ENCODE results near the gene USP20.
"Not testable (repeated sequence)": the region's sequence is repeated elsewhere in the genome, so short reads cannot be mapped to it uniquely, and the experiment has no call there.

USP20 gene

DNA sequence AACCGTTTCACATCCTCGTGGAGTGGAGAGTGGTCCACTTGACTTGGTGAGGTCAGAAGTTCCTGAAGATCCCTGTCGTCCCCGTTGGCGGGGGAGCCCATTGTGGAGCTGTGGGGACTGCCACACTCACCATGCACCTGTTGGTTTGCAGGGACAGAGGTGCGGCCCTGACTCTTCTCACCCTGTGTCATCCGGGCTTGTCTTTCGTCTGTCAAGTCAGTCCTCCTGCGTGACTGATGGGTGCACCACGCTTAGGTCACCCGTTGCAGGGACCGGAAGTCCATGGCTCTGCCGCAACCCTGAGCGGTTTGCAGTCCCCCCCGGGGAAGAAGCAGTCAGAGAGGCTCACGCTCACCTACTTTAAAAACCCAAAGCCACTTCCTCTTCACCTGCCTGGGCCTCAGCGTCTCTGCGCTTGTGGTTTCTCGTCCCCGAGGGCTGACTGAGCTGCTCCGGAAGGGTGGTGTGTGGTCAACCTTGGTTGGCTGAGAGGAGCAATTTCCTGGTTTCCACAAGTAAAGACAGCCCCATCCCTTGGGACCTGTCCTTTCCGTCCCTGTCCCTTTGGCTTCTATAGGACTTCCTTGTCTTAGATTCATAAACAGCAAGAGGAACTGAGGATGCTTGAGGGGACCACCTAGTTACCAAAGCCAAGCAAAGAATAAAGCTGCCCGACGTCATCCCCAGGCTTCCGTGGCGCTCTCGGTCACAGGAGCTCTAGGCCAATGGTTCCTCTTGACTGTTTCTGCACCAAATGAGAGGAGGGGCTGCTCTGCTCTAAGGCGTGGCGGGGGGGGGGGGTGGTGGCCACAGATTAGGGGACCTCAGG, 53.2 kb downstream of the USP20 start:
- peak; percentile 97 for FAIRE-seq
- TF ChIP-seq TAF1 (IDR thresholded peaks at IDR 0.05; ENCODE audit: borderline replicate concordance, low read depth, low read length), result peak; percentile 68; the same call in 1 of the 2 replicates
- TF ChIP-seq POLR2A (IDR thresholded peaks at IDR 0.05; ENCODE audit: low read depth, low read length), result peak; percentile 91
- peak; percentile 99 for TF ChIP-seq POLR2AphosphoS5 (IDR thresholded peaks at IDR 0.05; ENCODE audit: low read depth, low read length)
- DNase-seq (ENCODE audit: insufficient read length), result peak; percentile 66

DNA sequence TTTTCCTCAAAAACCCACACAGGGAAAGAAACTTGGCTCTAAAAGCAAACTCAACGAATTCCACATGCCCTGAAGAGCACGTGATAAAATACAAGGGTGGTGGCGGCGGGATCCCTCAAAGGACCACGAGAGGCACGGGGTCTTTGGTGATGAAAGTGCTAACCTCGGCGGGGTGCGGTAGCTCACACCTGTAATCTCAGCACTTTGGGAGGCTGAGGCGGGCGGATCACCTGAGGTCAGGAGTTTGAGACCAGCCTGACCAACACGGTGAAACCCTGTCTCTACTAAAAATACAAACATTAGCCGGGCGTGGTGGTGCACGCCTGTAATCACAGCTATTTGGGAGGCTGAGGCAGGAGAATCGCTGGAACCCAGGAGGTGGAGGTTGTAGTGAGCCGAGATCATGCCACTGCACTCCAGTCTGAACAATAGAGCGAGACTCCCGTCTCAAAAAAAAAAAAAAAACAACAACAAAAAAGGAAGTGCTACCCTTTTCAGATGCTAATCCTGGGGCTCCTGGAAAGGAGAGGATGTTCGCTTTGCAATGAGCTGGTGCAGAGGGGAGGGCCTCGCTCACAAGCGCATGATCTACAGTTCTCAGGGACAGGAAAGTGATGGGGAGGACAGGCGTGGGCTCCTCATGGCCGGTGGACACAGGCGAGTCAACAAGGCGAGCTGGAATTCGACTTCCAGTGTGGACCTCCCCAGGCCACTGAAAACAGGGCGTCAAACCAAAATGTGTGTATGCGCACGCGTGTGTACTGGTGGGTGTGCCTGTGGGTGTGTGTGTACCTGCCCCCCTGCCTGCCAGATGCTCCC, 54.1 kb downstream of the USP20 start:
- DNase-seq (ENCODE audit: insufficient read length) (no peak), FAIRE-seq (no peak)
- TF ChIP-seq TAF1 (IDR thresholded peaks at IDR 0.05; ENCODE audit: borderline replicate concordance, low read depth, low read length), result no peak

DNA sequence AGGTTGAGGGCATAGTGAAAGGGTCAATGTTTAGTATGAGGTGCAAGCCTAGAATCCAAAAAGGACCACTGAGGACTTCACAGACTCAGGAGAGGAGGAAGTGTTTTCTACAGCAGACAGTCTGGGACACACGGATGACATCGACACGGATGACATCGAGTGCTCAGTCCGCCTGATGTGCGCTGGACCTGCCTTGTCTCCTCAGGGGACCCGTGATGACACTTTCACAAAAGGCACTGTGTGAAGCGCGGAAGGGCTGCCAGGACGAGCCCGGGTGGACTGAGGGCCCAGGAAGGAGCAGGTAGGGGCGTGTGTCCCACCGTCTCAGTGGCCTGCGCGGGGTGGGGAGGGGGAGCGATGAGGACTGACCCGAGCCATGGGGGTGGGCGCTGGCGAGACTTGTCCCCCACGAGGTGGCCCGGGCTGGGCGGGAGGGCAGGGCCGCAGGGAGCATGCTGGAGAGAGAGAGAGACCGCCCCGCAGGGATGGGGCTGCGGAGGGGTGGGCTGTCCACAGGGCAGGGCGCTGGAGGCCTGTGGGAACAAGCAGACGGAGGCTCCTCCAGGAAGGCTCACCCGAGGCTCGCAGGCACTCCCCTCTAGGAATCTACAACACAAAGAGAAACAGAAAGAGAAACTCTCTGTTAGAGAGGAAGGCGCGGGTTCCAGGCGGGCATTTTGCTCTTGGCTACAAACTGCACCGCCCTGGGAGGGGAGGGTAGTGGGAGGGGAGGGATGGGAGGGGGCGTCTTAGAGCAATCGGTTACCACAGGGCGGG, 54.9 kb downstream of the USP20 start:
- no peak for FAIRE-seq
- DNase-seq (ENCODE audit: insufficient read length), result no peak
- TF ChIP-seq POLR2AphosphoS5 (IDR thresholded peaks at IDR 0.05; ENCODE audit: low read depth, low read length) (peak; percentile 83), TAF1 (IDR thresholded peaks at IDR 0.05; ENCODE audit: borderline replicate concordance, low read depth, low read length) (no peak), POLR2A (IDR thresholded peaks at IDR 0.05; ENCODE audit: low read depth, low read length) (peak; percentile 72)

DNA sequence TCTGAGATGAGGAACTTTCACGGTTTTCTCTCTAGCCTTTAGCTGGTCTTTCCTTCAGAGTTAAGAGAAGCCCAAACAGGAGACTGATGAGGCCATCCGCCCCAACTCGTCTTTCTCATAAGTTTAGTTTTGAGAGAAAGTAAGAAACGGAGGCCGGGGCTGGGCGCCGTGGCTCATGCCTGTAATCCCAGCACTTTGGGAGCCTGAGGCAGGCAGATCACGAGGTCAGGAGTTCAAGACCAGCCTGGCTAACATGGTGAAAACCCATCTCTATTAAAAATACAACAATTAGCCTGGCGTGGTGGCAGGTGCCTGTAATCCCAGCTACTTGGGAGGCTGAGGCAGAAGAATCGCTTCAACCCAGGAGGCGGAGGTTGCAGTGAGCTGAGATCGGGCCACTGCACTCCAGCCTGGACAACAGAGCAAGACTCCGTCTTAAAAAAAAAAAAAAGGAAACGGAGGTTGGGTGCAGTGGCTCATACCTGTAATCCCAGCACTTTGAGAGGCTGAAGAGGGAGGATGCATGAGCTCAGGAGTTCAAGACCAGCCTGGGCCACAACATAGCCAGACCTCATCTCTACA, 55.6 kb downstream of the USP20 start:
- not testable (repeated sequence) for DNase-seq (ENCODE audit: insufficient read length); FAIRE-seq
- TF ChIP-seq POLR2A (IDR thresholded peaks at IDR 0.05; ENCODE audit: low read depth, low read length), result 0 out of 2 replicates have a peak, but pooled peaks have one; percentile 28

DNA sequence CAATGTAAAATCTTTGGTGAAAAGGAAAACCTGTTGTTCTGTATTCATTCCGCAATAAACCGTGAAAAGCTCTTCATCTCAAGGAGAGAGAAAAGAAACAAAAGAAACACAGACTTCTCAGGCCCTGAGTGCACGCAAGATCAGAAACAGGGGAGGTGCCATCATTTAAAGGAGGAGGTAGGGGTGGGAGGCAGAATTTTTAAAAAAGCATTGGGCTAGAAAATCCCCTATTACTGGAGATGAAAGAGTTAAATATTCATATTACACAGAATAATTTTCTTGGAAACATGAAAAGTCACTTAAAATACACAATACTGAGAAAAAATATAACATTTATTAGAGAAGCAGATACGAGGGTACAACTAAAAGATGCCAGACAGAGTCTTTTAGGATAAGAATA, 56.3 kb downstream of the USP20 start:
- no peak for DNase-seq (ENCODE audit: insufficient read length)
- TF ChIP-seq POLR2A (IDR thresholded peaks at IDR 0.05; ENCODE audit: low read depth, low read length) (no peak), TAF1 (IDR thresholded peaks at IDR 0.05; ENCODE audit: borderline replicate concordance, low read depth, low read length) (no peak), POLR2AphosphoS5 (IDR thresholded peaks at IDR 0.05; ENCODE audit: low read depth, low read length) (no peak)
- FAIRE-seq, result no peak

DNA sequence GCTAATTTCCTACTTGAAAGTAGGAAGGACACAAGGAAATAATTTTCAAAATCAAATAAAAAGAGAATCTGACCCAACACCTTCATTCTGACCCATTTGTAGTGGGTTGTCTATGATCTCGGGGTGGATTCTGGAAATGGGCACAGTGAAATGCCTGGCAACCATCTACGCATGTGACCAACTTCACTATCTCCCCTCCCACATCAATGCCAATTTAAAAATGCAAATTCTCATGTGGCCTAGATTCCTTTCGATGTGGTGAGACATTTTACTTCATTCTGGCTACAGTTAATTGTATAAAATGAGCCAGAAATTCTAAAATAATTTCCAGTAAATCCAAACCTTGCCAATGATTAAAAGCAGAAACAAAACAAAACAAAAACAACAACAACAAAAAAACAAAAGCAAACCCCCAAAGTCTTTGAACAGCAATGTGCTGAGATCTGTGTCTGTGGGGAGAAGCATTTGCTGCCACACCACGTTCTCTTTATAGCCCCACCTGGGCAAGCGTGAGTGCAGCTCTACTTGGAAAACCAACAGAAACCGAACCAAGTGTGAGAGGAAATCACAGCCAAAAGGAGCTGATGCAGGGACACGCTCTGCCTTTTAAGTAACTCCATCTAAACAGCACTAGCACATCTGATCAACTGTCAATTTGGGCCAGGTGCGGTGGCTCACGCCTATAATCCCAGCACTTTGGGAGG, 59.0 kb downstream of the USP20 start:
- TF ChIP-seq TAF1 (IDR thresholded peaks at IDR 0.05; ENCODE audit: borderline replicate concordance, low read depth, low read length) (no peak), POLR2AphosphoS5 (IDR thresholded peaks at IDR 0.05; ENCODE audit: low read depth, low read length) (0 out of 2 replicates have a peak, but pooled peaks have one; percentile 39), POLR2A (IDR thresholded peaks at IDR 0.05; ENCODE audit: low read depth, low read length) (no peak)
- DNase-seq (ENCODE audit: insufficient read length) (no peak), FAIRE-seq (no peak)

DNA sequence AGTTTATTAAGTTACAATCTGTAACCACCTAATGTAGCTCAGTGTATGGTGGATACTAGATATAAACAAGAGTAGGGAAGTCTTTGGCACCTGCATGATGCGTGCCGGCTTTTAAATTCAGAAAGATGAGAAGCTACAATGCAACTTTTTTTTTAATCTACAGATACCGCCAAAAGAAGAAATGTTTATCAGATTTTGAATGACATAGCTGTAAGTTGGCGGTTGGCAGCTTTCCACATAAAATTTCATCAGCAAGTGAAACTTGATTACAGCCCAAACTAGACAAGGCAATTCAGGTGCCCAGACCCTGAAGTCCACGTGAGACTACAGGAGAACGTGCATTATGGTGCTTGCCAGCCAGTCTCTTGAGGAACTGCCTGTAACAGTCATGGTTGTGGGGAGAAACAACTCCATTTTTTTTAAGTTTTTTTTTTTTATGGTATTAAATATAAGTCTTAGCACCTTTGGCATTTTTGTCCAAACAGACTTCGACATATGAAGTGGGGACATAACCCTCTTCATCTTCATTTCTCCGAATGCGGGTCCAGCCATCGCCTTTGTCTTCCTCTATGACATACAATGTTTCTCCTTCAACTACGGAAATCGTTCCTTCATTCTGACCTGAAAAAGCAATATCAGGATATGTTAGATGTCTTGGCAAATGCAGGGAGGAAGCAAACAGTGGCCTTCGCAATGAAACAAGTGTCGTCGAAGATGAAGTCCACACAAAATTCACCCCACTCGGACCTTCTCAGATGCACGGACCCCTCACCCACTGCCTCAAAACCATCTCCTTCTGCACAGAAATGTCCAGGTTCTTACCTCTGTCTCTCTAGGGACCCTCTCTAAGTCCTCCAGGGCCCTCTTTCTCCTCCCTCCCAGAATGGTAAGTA, 60.4 kb downstream of the USP20 start:
- DNase-seq (ENCODE audit: insufficient read length) (no peak), FAIRE-seq (no peak)
- TF ChIP-seq POLR2AphosphoS5 (IDR thresholded peaks at IDR 0.05; ENCODE audit: low read depth, low read length), result peak; percentile 67
- TF ChIP-seq POLR2A (IDR thresholded peaks at IDR 0.05; ENCODE audit: low read depth, low read length), result no peak; the same call in 1 of the 2 replicates
- TF ChIP-seq TAF1 (IDR thresholded peaks at IDR 0.05; ENCODE audit: borderline replicate concordance, low read depth, low read length), result no peak

DNA sequence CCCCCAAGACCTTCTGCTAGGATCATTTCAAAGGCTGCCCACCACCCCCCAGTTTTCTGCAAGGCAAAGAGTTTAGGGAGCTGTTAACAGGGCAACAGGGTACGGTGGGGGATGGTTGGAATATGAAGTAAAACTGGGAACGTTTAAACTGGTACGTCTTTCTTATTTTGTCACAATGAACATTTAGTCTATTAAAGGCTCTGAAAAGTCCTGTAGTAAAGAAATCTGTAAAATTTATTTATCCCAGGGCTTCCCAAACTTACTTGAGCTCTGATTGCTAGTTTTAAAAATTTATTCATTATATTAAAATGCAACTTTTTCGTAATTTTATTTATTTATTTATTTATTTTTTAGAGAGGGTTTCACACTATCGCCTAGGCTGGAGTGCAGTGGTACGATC, 62.0 kb downstream of the USP20 start:
- DNase-seq (ENCODE audit: insufficient read length) (no peak), FAIRE-seq (no peak)
- TF ChIP-seq POLR2AphosphoS5 (IDR thresholded peaks at IDR 0.05; ENCODE audit: low read depth, low read length), result no peak
- no peak for TF ChIP-seq TAF1 (IDR thresholded peaks at IDR 0.05; ENCODE audit: borderline replicate concordance, low read depth, low read length)
- TF ChIP-seq POLR2A (IDR thresholded peaks at IDR 0.05; ENCODE audit: low read depth, low read length), result no peak

DNA sequence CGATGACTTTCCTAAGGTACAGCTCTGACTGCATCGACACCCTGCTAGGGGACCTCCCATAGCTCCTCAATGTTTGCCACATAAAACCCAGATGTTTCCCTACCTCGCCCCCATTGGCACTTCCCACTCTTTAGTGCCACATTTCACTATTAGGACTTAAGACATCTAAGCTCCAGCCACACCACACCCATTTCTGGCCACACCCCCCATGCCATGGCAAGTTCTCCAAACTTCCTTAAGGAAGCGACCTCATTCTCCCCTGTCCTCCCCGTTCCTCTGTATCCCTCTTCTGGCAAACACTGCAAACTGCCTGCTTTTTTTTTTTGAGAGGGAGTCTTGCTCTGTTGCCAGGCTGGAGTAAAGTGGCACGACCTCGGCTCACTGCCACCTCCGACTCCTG, 62.9 kb downstream of the USP20 start:
- TF ChIP-seq TAF1 (IDR thresholded peaks at IDR 0.05; ENCODE audit: borderline replicate concordance, low read depth, low read length), result no peak
- TF ChIP-seq POLR2A (IDR thresholded peaks at IDR 0.05; ENCODE audit: low read depth, low read length), result 0 out of 2 replicates have a peak, but pooled peaks have one; percentile 26
- peak; percentile 21; the same call in 1 of the 2 replicates for TF ChIP-seq POLR2AphosphoS5 (IDR thresholded peaks at IDR 0.05; ENCODE audit: low read depth, low read length)
- no peak for DNase-seq (ENCODE audit: insufficient read length)
- FAIRE-seq, result no peak

DNA sequence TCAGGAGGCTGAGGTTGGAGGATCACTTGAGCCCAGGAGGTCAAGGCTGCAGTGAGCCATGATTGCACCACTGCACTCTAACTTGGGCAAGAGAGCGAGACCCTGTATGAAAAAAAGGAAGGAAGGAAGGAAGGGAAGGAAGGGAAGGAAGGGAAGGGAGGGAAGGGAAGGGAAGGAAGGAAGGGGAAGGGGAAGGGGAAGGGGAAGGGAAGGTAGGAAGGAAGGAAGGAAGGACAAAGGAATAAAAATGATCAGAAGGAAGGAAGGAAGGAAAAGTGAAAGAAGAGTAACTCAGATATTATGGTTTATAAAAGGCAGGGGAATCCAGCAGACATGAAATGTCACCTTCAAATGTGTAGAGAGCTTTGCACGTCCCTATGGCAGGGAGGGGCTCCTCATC, 64.4 kb downstream of the USP20 start:
- TF ChIP-seq POLR2A (IDR thresholded peaks at IDR 0.05; ENCODE audit: low read depth, low read length), result no peak
- TF ChIP-seq TAF1 (IDR thresholded peaks at IDR 0.05; ENCODE audit: borderline replicate concordance, low read depth, low read length), result no peak
- no peak; the same call in 1 of the 2 replicates for TF ChIP-seq POLR2AphosphoS5 (IDR thresholded peaks at IDR 0.05; ENCODE audit: low read depth, low read length)
- DNase-seq (ENCODE audit: insufficient read length) (no peak), FAIRE-seq (no peak)

Measured in GM12892 (cell line).